HG02938 (cell line): ENCODE data around the gene SRRT.
"Not testable (repeated sequence)": the region's sequence is repeated elsewhere in the genome, so short reads cannot be mapped to it uniquely, and the experiment has no call there.

Source experiments
- ATAC-seq: cut with Tn5 transposase; IDR thresholded peaks from one replicate; pipeline ENCODE4 v1.9.1; 2021; ENCODE audit warnings: mild to moderate bottlenecking, moderate library complexity; ENCODE audit not compliant: unreplicated experiment

SRRT gene

GRCh38 chr7:100854146-100854895 is 20.6 kb upstream of the SRRT start:
- no peak for ATAC-seq

GRCh38 chr7:100854899-100855298 is 20.0 kb upstream of the SRRT start:
- ATAC-seq, result not testable (repeated sequence)

GRCh38 chr7:100855515-100855914 is 19.4 kb upstream of the SRRT start:
- ATAC-seq, result no peak

- ATAC-seq, result no peak
Observed at GRCh38 chr7:100856871-100857282, 18.0 kb upstream of the SRRT start.

- ATAC-seq, result no peak
Observed at GRCh38 chr7:100859856-100860255, 15.0 kb upstream of the SRRT start.

GRCh38 chr7:100860702-100861615 is 13.9 kb upstream of the SRRT start:
- ATAC-seq, result no peak

GRCh38 chr7:100861616-100861985 is 13.3 kb upstream of the SRRT start:
- ATAC-seq, result no peak

- ATAC-seq, result no peak
Observed at GRCh38 chr7:100863406-100863950, 11.4 kb upstream of the SRRT start.

- ATAC-seq, result no peak
Observed at GRCh38 chr7:100864263-100864845, 10.5 kb upstream of the SRRT start.

GRCh38 chr7:100865372-100865911 is 9.5 kb upstream of the SRRT start:
- no peak for ATAC-seq

GRCh38 chr7:100865938-100866728 is 8.8 kb upstream of the SRRT start:
- ATAC-seq, result no peak

- ATAC-seq, result no peak
Observed at GRCh38 chr7:100866729-100867039, 8.2 kb upstream of the SRRT start.

- ATAC-seq, result no peak
Observed at GRCh38 chr7:100867040-100867775, 7.7 kb upstream of the SRRT start, which contains the start of gene TRIP6. Gene TRIP6, plus strand, starts transcription at chr7:100867387. Its CDS starts 111 bp downstream, at chr7:100867498.

- no peak for ATAC-seq
Observed at GRCh38 chr7:100867776-100868485, 7.0 kb upstream of the SRRT start.

GRCh38 chr7:100873599-100874299 is 1.2 kb upstream of the SRRT start:
- ATAC-seq, result no peak

- no peak for ATAC-seq
Observed at GRCh38 chr7:100874300-100874576, 665 bp upstream of the SRRT start.

GRCh38 chr7:100875356-100875751 is 451 bp downstream of the SRRT start:
- peak; percentile 27 for ATAC-seq

- no peak for ATAC-seq
Observed at GRCh38 chr7:100878013-100878412, 3.1 kb downstream of the SRRT start.

GRCh38 chr7:100878685-100879084 is 3.8 kb downstream of the SRRT start:
- no peak for ATAC-seq
